ENCODE measurements around the gene NSMCE1.
"Not testable (repeated sequence)": the region's sequence is repeated elsewhere in the genome, so short reads cannot be mapped to it uniquely, and the experiment has no call there.

Gene NSMCE1

GRCh38 chr16:27281243-27281642 is 12.7 kb upstream of the NSMCE1 start:
- Histone ChIP-seq H3K4me3 (ENCODE audit: low read length) (no peak overlapping the region), H3K27ac (ENCODE audit: low read length) (no peak overlapping the region), H3K36me3 (ENCODE audit: insufficient read depth, low read depth, low read length) (no peaks in the 10 kb centered on the region), H3K9me3 (ENCODE audit: insufficient read depth, low read depth, low read length) (no peaks in the 10 kb centered on the region), H3K4me1 (ENCODE audit: insufficient read depth, low read length) (no peaks in the 10 kb centered on the region; the same call in 1 of the 2 replicates), H3K9ac (ENCODE audit: low read depth, low read length) (no peak overlapping the region; the same call in 1 of the 2 replicates), H3K27me3 (ENCODE audit: insufficient read depth, low read length) (no peaks in the 10 kb centered on the region)

DNA sequence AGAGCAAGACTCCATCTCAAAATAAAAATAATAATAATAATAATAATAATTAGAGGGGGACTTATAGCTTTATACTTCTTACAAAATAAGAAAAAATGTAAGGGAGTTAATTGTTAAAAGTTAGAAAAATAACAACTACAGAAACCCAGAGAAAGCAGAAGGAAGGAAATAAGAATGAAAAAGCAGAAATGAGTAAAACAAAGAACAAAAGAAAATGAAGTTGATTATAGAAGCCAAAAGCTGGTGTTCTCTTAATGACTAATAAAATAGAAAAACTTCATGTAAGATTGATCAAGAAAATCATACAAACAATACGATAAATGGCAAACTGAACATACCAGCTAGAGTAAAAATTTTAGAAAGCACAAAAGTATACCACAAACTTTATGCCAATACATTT is 6.8 kb upstream of the NSMCE1 start:
- H3K4me3 ChIP-seq (ENCODE audit: low read length) = no peak overlapping the region
- no peaks in the 10 kb centered on the region for H3K27me3 ChIP-seq (ENCODE audit: insufficient read depth, low read length)
- H3K9ac ChIP-seq (ENCODE audit: low read depth, low read length) = no peak overlapping the region
- no peaks in the 10 kb centered on the region for H3K36me3 ChIP-seq (ENCODE audit: insufficient read depth, low read depth, low read length)
- peaks cover 7% of the 10 kb centered on the region; the same call in 1 of the 2 replicates for H3K4me1 ChIP-seq (ENCODE audit: insufficient read depth, low read length)
- no peak overlapping the region for H3K27ac ChIP-seq (ENCODE audit: low read length)
- no peaks in the 10 kb centered on the region for H3K9me3 ChIP-seq (ENCODE audit: insufficient read depth, low read depth, low read length)

- H3K36me3 ChIP-seq (ENCODE audit: insufficient read depth, low read depth, low read length); H3K4me1 ChIP-seq (ENCODE audit: insufficient read depth, low read length); H3K4me3 ChIP-seq (ENCODE audit: low read length); H3K27me3 ChIP-seq (ENCODE audit: insufficient read depth, low read length); H3K9me3 ChIP-seq (ENCODE audit: insufficient read depth, low read depth, low read length); H3K9ac ChIP-seq (ENCODE audit: low read depth, low read length); H3K27ac ChIP-seq (ENCODE audit: low read length): not testable (repeated sequence)
These were observed 5.9 kb upstream of the NSMCE1 start for GRCh38 chr16:27274424-27274874.

GRCh38 chr16:27273670-27274423 is 5.3 kb upstream of the NSMCE1 start:
- H3K9me3 ChIP-seq (ENCODE audit: insufficient read depth, low read depth, low read length) = no peaks in the 10 kb centered on the region
- peaks cover 7% of the 10 kb centered on the region; the same call in 1 of the 2 replicates for H3K4me1 ChIP-seq (ENCODE audit: insufficient read depth, low read length)
- no peaks in the 10 kb centered on the region for H3K36me3 ChIP-seq (ENCODE audit: insufficient read depth, low read depth, low read length)
- no peak overlapping the region for H3K9ac ChIP-seq (ENCODE audit: low read depth, low read length)
- no peak overlapping the region for H3K27ac ChIP-seq (ENCODE audit: low read length)
- no peaks in the 10 kb centered on the region for H3K27me3 ChIP-seq (ENCODE audit: insufficient read depth, low read length)
- H3K4me3 ChIP-seq (ENCODE audit: low read length) = no peak overlapping the region

DNA sequence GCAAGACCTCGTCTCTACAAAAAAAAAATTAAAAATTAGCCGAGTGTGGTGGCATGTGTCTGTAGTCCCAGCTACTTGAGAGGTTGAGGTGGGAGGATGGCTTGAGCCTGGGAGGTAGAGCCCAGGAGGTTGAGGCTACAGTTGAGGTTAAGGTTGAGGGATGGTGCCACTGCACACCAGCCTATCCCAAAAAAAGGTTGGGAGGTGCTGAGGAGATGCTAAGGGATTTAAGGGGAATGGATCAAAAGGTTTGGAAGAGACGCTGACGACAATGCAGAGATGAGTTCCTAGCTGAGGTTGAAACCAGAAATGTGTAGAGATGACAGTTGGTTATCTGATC is 4.7 kb upstream of the NSMCE1 start:
- no peaks in the 10 kb centered on the region for H3K36me3 ChIP-seq (ENCODE audit: insufficient read depth, low read depth, low read length)
- H3K27ac ChIP-seq (ENCODE audit: low read length) = no peak overlapping the region
- no peaks in the 10 kb centered on the region for H3K27me3 ChIP-seq (ENCODE audit: insufficient read depth, low read length)
- H3K4me1 ChIP-seq (ENCODE audit: insufficient read depth, low read length) = peaks cover 7% of the 10 kb centered on the region; the same call in 1 of the 2 replicates
- no peaks in the 10 kb centered on the region for H3K9me3 ChIP-seq (ENCODE audit: insufficient read depth, low read depth, low read length)
- no peak overlapping the region for H3K4me3 ChIP-seq (ENCODE audit: low read length)
- no peak overlapping the region for H3K9ac ChIP-seq (ENCODE audit: low read depth, low read length)

DNA sequence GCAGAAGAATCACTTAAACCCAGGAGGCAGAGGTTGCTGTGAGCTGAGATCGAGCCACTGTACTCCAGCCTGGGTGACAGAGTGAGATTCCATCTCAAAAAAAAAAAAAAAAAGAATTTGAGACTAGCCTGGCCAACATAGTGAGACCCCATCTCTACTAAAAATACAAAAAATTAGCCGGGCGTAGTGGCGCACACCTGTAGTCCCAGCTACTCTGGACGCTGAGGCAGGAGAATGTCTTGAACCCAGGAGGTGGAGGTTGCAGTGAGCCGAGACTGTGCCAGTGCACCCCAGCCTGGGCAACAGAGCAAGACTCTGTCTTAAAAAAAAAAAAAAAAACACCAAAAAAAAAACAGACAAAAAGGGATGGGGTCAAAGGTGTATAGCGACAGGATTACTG is 4.1 kb upstream of the NSMCE1 start:
- H3K4me1 ChIP-seq (ENCODE audit: insufficient read depth, low read length); H3K27ac ChIP-seq (ENCODE audit: low read length); H3K9me3 ChIP-seq (ENCODE audit: insufficient read depth, low read depth, low read length); H3K27me3 ChIP-seq (ENCODE audit: insufficient read depth, low read length); H3K9ac ChIP-seq (ENCODE audit: low read depth, low read length); H3K36me3 ChIP-seq (ENCODE audit: insufficient read depth, low read depth, low read length); H3K4me3 ChIP-seq (ENCODE audit: low read length): not testable (repeated sequence)

- no peaks in the 10 kb centered on the region for H3K27me3 ChIP-seq (ENCODE audit: insufficient read depth, low read length)
- peaks cover 7% of the 10 kb centered on the region; the same call in 1 of the 2 replicates for H3K4me1 ChIP-seq (ENCODE audit: insufficient read depth, low read length)
- no peak overlapping the region for H3K9ac ChIP-seq (ENCODE audit: low read depth, low read length)
- H3K27ac ChIP-seq (ENCODE audit: low read length) = no peak overlapping the region
- H3K9me3 ChIP-seq (ENCODE audit: insufficient read depth, low read depth, low read length) = no peaks in the 10 kb centered on the region
- H3K36me3 ChIP-seq (ENCODE audit: insufficient read depth, low read depth, low read length) = no peaks in the 10 kb centered on the region
- no peak overlapping the region for H3K4me3 ChIP-seq (ENCODE audit: low read length)
These were observed 3.5 kb upstream of the NSMCE1 start for GRCh38 chr16:27272076-27272475.

GRCh38 chr16:27270349-27270748 is 1.8 kb upstream of the NSMCE1 start:
- Histone ChIP-seq H3K4me1 (ENCODE audit: insufficient read depth, low read length) (peaks cover 7% of the 10 kb centered on the region; the same call in 1 of the 2 replicates), H3K9ac (ENCODE audit: low read depth, low read length) (no peak overlapping the region), H3K27ac (ENCODE audit: low read length) (no peak overlapping the region)

GRCh38 chr16:27269300-27270150 is 953 bp upstream of the NSMCE1 start:
- H3K4me1 ChIP-seq (ENCODE audit: insufficient read depth, low read length) = peaks cover 7% of the 10 kb centered on the region; the same call in 1 of the 2 replicates
- no peaks in the 10 kb centered on the region for H3K36me3 ChIP-seq (ENCODE audit: insufficient read depth, low read depth, low read length)
- H3K27ac ChIP-seq (ENCODE audit: low read length) = no peak overlapping the region
- H3K4me3 ChIP-seq (ENCODE audit: low read length) = peak overlapping the region; percentile 76; the same call in 1 of the 2 replicates
- peak overlapping the region; percentile 7; the same call in 1 of the 2 replicates for H3K9ac ChIP-seq (ENCODE audit: low read depth, low read length)
- no peaks in the 10 kb centered on the region for H3K9me3 ChIP-seq (ENCODE audit: insufficient read depth, low read depth, low read length)
- H3K27me3 ChIP-seq (ENCODE audit: insufficient read depth, low read length) = no peaks in the 10 kb centered on the region

More at GRCh38 chr16:27270349-27270748, 1.8 kb upstream of the NSMCE1 start:
- Histone ChIP-seq H3K27me3 (ENCODE audit: insufficient read depth, low read length) (no peaks in the 10 kb centered on the region), H3K4me3 (ENCODE audit: low read length) (no peak overlapping the region), H3K9me3 (ENCODE audit: insufficient read depth, low read depth, low read length) (no peaks in the 10 kb centered on the region), H3K36me3 (ENCODE audit: insufficient read depth, low read depth, low read length) (no peaks in the 10 kb centered on the region)

- no peaks in the 10 kb centered on the region for H3K9me3 ChIP-seq (ENCODE audit: insufficient read depth, low read depth, low read length)
- H3K9ac ChIP-seq (ENCODE audit: low read depth, low read length) = no peak overlapping the region
- no peak overlapping the region for H3K4me3 ChIP-seq (ENCODE audit: low read length)
These were observed 1.4 kb downstream of the NSMCE1 start for GRCh38 chr16:27267037-27267677.

GRCh38 chr16:27265982-27266381 is 2.6 kb downstream of the NSMCE1 start:
- no peak overlapping the region for H3K4me3 ChIP-seq (ENCODE audit: low read length)
- no peaks in the 10 kb centered on the region for H3K4me1 ChIP-seq (ENCODE audit: insufficient read depth, low read length)
- H3K27ac ChIP-seq (ENCODE audit: low read length) = no peak overlapping the region
- no peak overlapping the region for H3K9ac ChIP-seq (ENCODE audit: low read depth, low read length)
- H3K27me3 ChIP-seq (ENCODE audit: insufficient read depth, low read length) = no peaks in the 10 kb centered on the region
- no peaks in the 10 kb centered on the region for H3K9me3 ChIP-seq (ENCODE audit: insufficient read depth, low read depth, low read length)
- no peaks in the 10 kb centered on the region for H3K36me3 ChIP-seq (ENCODE audit: insufficient read depth, low read depth, low read length)

More at GRCh38 chr16:27267037-27267677, 1.4 kb downstream of the NSMCE1 start:
- H3K4me1 ChIP-seq (ENCODE audit: insufficient read depth, low read length) = peaks cover 7% of the 10 kb centered on the region; the same call in 1 of the 2 replicates
- no peak overlapping the region for H3K27ac ChIP-seq (ENCODE audit: low read length)
- no peaks in the 10 kb centered on the region for H3K36me3 ChIP-seq (ENCODE audit: insufficient read depth, low read depth, low read length)
- H3K27me3 ChIP-seq (ENCODE audit: insufficient read depth, low read length) = no peaks in the 10 kb centered on the region

Data from iPS-20b (cell line).